ENCODE data around the gene NTN4. TPM values are rescaled to one million over a fixed set of nuclear protein-coding genes. Genes with fewer than 3 reads are reported as not detected.
"Not testable (repeated sequence)": the region's sequence is repeated elsewhere in the genome, so short reads cannot be mapped to it uniquely, and the experiment has no call there.

Gene NTN4
- total RNA-seq, 1 donor from 2014 or later, result 211 TPM

DNA sequence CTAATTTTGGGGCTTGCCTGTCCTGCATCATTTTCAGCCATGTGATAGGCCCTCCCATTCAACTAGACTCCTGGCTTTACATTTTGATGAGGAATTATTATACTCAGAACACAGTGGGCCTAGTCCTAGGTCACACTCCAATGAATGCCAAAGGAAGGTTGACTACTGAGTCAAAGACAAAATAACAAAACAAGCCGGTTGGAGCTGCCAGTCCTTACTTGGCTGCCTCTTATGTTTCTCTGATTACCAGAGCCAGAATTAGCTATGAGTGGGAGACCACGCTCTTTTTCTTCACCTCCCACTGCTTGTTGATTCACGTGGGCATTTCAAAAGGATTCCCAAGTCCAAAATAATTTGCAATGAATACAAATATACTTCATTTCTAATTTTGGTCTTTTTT lies 161.2 kb downstream of the NTN4 start:
- DNase-seq (ENCODE audit: extremely low read depth, low read depth, low spot score), result no peak

DNA sequence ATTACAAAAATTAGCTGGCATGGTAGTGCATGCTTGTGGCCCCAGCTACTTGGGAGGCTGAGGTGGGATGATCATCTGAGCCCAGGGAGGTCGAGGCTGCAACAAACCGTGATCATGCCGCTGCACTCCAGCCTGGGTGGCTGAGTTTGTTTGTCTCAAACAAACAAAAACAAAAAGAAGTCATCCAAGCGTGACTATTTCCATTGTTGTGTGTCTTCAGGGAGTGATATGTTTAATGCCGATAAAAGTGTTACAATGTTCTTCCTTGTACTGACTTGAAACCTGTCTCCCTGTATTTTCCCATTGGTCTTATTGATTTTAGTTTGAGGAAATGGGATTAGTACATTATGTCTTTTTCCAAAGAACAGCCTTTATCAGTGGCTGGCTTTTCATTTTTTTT lies 163.7 kb downstream of the NTN4 start:
- DNase-seq (ENCODE audit: extremely low read depth, low read depth, low spot score), result no peak

DNA sequence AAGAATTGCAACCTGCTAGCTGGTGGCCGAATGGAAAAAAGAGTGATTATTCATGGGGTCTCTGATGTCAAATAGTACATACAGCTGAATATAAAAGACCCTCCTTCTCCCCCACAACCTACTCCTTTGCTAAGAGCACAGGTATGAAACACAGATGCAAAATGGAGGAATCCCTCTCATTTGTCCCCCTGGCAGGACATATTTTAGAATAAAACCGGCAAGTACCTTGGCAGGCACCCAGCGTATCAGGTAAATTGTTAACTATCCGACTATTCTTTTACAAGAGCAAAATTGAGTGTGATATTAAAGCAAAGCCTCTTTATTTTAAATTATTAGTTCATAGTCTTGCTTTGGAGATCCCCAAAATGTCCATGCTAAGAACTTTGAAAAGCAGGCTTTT lies 165.6 kb downstream of the NTN4 start:
- no peak for DNase-seq (ENCODE audit: extremely low read depth, low read depth, low spot score)

DNA sequence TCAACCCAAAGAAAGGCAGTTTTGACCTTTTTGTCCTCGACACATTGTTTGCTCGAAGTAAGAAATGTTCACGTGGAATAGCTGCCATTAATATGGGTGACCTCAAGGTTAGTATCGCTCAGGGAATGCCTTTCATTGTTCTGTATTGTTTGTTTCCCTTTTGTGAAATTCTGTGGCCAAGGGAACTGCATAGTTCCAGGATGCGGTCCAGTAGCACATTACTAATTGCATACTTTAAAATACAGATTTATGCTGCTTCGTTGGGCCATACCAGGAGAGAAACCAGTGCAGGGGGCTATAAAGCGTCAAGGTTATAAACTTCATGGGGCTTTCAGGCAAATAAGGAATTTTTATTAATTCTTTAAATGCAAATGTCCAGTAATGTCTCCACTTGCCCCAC lies 166.0 kb downstream of the NTN4 start:
- DNase-seq (ENCODE audit: extremely low read depth, low read depth, low spot score), result no peak

- no peak for DNase-seq (ENCODE audit: extremely low read depth, low read depth, low spot score)
These were observed 166.9 kb downstream of the NTN4 start for GRCh38 chr12:95623554-95624170.

- DNase-seq (ENCODE audit: extremely low read depth, low read depth, low spot score), result no peak
These were observed 167.7 kb downstream of the NTN4 start for GRCh38 chr12:95622879-95623278.

- no peak for DNase-seq (ENCODE audit: extremely low read depth, low read depth, low spot score)
These were observed 168.8 kb downstream of the NTN4 start for GRCh38 chr12:95621725-95622124.

- DNase-seq (ENCODE audit: extremely low read depth, low read depth, low spot score), result no peak
These were observed 170.4 kb downstream of the NTN4 start for GRCh38 chr12:95620171-95620570.

GRCh38 chr12:95616470-95616869 lies 174.1 kb downstream of the NTN4 start:
- not testable (repeated sequence) for DNase-seq (ENCODE audit: extremely low read depth, low read depth, low spot score)

GRCh38 chr12:95615749-95616148 lies 174.8 kb downstream of the NTN4 start:
- no peak for DNase-seq (ENCODE audit: extremely low read depth, low read depth, low spot score)

DNA sequence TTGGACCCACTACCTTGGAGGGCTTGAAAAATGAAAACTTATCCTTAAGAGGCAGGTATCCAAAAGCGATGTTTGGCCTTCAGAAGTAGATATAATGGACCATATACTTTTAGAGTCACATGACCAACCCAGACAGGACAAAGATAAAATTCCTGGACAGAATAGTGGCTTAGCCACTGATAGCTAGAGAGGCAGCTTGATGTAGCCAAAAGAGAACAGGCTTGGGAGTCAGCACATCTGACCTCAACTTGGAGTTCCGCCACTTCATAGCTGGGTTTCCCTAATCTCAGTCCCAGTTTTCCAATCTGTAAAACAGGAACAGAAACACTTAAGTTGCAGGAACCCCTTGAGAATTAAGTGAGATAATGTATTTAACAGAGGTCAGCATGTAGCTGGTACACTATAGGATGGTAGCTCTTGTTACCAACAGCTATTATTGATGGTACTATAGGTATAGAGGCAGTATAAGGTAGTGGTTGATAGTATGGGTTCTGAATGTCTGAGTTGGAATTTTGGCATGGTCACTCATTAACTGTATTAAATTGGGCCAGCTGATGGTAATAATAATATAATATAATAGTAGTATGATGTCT lies 176.1 kb downstream of the NTN4 start:
- no peak for DNase-seq (ENCODE audit: extremely low read depth, low read depth, low spot score)

DNA sequence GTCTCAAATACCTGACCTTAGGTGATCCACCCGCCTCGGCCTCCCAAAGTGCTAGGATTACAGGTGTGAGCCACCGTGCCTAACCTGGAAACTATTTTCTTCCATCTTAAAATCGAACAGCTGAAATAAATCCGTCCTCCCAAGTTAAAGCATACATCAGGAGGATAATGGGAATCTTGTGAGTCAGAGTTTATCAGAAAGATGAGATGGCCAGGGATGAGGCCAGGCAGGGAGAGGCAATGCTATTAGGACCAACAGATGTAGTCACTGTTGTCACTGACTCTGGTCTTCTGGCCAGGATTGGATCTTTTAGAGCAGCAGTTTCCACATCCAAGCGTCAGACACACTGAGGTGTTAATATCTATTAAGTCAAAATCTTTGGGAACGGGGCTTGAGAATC lies 177.5 kb downstream of the NTN4 start:
- DNase-seq (ENCODE audit: extremely low read depth, low read depth, low spot score), result no peak

DNA sequence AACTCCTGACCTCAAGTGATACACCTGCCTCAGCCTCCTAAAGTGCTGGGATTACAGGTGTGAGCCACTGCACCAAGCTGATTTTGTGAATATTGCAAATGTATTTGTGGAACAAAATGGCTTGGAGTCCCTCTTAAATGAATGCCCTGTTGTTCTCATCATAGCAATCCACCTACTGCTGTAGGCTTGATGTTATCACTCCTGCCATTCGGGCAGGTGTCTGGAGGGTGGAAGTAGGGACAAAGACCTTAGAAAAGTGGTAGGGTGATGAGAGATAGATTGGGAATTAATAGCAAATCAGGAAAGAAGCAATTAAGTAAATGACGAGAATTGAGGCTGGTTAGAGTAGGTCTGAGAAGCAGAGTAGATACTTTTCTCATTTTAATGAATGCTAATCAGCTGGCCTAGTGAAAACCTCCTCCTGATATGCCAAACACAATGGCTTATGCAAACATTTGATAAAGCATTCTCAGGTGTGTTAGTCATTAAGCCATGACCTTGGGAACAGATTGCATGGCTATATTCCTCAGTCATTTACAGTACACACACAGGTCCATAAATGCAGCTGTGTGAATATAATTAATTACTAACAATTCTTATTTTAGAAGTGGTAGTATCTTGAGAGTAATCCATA lies 178.8 kb downstream of the NTN4 start:
- DNase-seq (ENCODE audit: extremely low read depth, low read depth, low spot score), result no peak

- no peak for DNase-seq (ENCODE audit: extremely low read depth, low read depth, low spot score)
These were observed 182.1 kb downstream of the NTN4 start for GRCh38 chr12:95608252-95609033.

Other genes with a start within 250 kb of the NTN4 start
- gene USP44, start 239.3 kb downstream of the NTN4 start, total RNA-seq, result 0.41 and 0.73 TPM in 2 replicates
- 9.4 and 13.4 TPM in 2 replicates for gene SNRPF, start 68.2 kb upstream of the NTN4 start, total RNA-seq
- gene CCDC38, start 151.8 kb upstream of the NTN4 start, total RNA-seq, result 0.24 TPM in 1 of 2 replicates, not detected in the other
- gene AMDHD1, start 152.6 kb upstream of the NTN4 start, total RNA-seq, result not detected in 2 replicates
- 0.06 TPM in 1 of 2 replicates, not detected in the other for gene HAL, start 205.6 kb upstream of the NTN4 start, total RNA-seq
- 76.2 and 82.6 TPM in 2 replicates for gene LTA4H, start 244.8 kb upstream of the NTN4 start, total RNA-seq